ENCODE measurements around the gene SOCS3.

The SOCS3 gene

GRCh38 chr17:78357672-78358537 is 2.0 kb downstream of the SOCS3 start:
- Histone ChIP-seq H3K4me3 (ENCODE audit: low read depth, low read length) (no peak overlapping the region), H3K9me3 (ENCODE audit: control insufficient read depth, insufficient read depth, low read depth, low read length) (no peaks in the 10 kb centered on the region), H3K4me1 (ENCODE audit: control insufficient read depth, insufficient read depth, low read length) (peaks cover 12% of the 10 kb centered on the region), H3K36me3 (ENCODE audit: control insufficient read depth in 2 of 2, insufficient read depth in 1 of 2, low read length in 2 of 2) (peaks cover 0 to 18% of the 10 kb centered on the region in 2 experiments; a peak in 1 of 3 replicates), H3K27ac (ENCODE audit: extremely low read depth, low read depth, low read length) (no peak overlapping the region)
- ChIA-PET POLR2A (interaction anchor here (1.3 kb wide), 1 partner anchor 17 kb away, joined by 3 read pairs; no protein-coding TSS in a partner anchor), CTCF (interaction anchor here (9.1 kb wide), 1 partner anchor 63 kb away, joined by 137 read pairs; no protein-coding TSS in a partner anchor)
- TF ChIP-seq PRDM1 (tag by site-specific recombination; IDR thresholded peaks at IDR 0.05) (peak; percentile 48; the same call in 1 of the 2 replicates), ZNF747 (tag by site-specific recombination; IDR thresholded peaks at IDR 0.05) (no peak), ZNF776 (tag by site-specific recombination; IDR thresholded peaks at IDR 0.05; ENCODE audit: borderline replicate concordance) (no peak), BCL11B (tag by site-specific recombination; IDR thresholded peaks at IDR 0.05; ENCODE audit: low read depth) (no peak), CTCF (tag by site-specific recombination; IDR thresholded peaks at IDR 0.05) (no peak), SP2 (tag by site-specific recombination; IDR thresholded peaks at IDR 0.05) (peak; percentile 16; the same call in 1 of the 2 replicates), ZNF76 (tag by site-specific recombination; IDR thresholded peaks at IDR 0.05; ENCODE audit: borderline replicate concordance, low read depth) (no peak), EGR2 (tag by site-specific recombination; IDR thresholded peaks at IDR 0.05; ENCODE audit: low read depth) (peak; percentile 44; the same call in 1 of the 2 replicates), ZNF510 (tag by site-specific recombination; IDR thresholded peaks at IDR 0.05; ENCODE audit: insufficient replicate concordance) (no peak), ZNF514 (tag by site-specific recombination; IDR thresholded peaks at IDR 0.05) (no peak), ZNF791 (tag by site-specific recombination; IDR thresholded peaks at IDR 0.05) (no peak), ZBTB20 (tag by site-specific recombination; IDR thresholded peaks at IDR 0.05) (no peak), TCF7L2 (IDR thresholded peaks at IDR 0.05; ENCODE audit: borderline replicate concordance, low read depth, low read length) (no peak), ZNF670 (tag by site-specific recombination; IDR thresholded peaks at IDR 0.05; ENCODE audit: low read depth) (no peak), ZNF10 (tag by site-specific recombination; IDR thresholded peaks at IDR 0.05) (no peak), KLF16 (tag by site-specific recombination; IDR thresholded peaks at IDR 0.05) (no peak), ZNF473 (tag by site-specific recombination; IDR thresholded peaks at IDR 0.05) (no peak), ZNF266 (tag by site-specific recombination; IDR thresholded peaks at IDR 0.05; ENCODE audit: low read depth) (no peak), ZNF600 (tag by site-specific recombination; IDR thresholded peaks at IDR 0.05) (0 out of 2 replicates have a peak, but pooled peaks have one; percentile 19)
- TF ChIP-seq, protein P1, sequence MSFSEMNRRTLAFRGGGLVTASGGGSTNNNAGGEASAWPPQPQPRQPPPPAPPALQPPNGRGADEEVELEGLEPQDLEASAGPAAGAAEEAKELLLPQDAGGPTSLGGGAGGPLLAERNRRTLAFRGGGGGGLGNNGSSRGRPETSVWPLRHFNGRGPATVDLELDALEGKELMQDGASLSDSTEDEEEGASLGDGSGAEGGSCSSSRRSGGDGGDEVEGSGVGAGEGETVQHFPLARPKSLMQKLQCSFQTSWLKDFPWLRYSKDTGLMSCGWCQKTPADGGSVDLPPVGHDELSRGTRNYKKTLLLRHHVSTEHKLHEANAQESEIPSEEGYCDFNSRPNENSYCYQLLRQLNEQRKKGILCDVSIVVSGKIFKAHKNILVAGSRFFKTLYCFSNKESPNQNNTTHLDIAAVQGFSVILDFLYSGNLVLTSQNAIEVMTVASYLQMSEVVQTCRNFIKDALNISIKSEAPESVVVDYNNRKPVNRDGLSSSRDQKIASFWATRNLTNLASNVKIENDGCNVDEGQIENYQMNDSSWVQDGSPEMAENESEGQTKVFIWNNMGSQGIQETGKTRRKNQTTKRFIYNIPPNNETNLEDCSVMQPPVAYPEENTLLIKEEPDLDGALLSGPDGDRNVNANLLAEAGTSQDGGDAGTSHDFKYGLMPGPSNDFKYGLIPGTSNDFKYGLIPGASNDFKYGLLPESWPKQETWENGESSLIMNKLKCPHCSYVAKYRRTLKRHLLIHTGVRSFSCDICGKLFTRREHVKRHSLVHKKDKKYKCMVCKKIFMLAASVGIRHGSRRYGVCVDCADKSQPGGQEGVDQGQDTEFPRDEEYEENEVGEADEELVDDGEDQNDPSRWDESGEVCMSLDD (tag by site-specific recombination; IDR thresholded peaks at IDR 0.05): no peak
- TF ChIP-seq, protein P2, sequence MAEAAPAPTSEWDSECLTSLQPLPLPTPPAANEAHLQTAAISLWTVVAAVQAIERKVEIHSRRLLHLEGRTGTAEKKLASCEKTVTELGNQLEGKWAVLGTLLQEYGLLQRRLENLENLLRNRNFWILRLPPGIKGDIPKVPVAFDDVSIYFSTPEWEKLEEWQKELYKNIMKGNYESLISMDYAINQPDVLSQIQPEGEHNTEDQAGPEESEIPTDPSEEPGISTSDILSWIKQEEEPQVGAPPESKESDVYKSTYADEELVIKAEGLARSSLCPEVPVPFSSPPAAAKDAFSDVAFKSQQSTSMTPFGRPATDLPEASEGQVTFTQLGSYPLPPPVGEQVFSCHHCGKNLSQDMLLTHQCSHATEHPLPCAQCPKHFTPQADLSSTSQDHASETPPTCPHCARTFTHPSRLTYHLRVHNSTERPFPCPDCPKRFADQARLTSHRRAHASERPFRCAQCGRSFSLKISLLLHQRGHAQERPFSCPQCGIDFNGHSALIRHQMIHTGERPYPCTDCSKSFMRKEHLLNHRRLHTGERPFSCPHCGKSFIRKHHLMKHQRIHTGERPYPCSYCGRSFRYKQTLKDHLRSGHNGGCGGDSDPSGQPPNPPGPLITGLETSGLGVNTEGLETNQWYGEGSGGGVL (tag by site-specific recombination; IDR thresholded peaks at IDR 0.05): no peak
- TF ChIP-seq, protein P3, sequence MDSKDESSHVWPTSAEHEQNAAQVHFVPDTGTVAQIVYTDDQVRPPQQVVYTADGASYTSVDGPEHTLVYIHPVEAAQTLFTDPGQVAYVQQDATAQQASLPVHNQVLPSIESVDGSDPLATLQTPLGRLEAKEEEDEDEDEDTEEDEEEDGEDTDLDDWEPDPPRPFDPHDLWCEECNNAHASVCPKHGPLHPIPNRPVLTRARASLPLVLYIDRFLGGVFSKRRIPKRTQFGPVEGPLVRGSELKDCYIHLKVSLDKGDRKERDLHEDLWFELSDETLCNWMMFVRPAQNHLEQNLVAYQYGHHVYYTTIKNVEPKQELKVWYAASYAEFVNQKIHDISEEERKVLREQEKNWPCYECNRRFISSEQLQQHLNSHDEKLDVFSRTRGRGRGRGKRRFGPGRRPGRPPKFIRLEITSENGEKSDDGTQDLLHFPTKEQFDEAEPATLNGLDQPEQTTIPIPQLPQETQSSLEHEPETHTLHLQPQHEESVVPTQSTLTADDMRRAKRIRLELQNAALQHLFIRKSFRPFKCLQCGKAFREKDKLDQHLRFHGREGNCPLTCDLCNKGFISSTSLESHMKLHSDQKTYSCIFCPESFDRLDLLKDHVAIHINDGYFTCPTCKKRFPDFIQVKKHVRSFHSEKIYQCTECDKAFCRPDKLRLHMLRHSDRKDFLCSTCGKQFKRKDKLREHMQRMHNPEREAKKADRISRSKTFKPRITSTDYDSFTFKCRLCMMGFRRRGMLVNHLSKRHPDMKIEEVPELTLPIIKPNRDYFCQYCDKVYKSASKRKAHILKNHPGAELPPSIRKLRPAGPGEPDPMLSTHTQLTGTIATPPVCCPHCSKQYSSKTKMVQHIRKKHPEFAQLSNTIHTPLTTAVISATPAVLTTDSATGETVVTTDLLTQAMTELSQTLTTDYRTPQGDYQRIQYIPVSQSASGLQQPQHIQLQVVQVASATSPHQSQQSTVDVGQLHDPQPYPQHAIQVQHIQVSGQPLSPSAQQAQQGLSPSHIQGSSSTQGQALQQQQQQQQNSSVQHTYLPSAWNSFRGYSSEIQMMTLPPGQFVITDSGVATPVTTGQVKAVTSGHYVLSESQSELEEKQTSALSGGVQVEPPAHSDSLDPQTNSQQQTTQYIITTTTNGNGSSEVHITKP (tag by site-specific recombination; IDR thresholded peaks at IDR 0.05): peak; percentile 75
- TF ChIP-seq, protein P4, sequence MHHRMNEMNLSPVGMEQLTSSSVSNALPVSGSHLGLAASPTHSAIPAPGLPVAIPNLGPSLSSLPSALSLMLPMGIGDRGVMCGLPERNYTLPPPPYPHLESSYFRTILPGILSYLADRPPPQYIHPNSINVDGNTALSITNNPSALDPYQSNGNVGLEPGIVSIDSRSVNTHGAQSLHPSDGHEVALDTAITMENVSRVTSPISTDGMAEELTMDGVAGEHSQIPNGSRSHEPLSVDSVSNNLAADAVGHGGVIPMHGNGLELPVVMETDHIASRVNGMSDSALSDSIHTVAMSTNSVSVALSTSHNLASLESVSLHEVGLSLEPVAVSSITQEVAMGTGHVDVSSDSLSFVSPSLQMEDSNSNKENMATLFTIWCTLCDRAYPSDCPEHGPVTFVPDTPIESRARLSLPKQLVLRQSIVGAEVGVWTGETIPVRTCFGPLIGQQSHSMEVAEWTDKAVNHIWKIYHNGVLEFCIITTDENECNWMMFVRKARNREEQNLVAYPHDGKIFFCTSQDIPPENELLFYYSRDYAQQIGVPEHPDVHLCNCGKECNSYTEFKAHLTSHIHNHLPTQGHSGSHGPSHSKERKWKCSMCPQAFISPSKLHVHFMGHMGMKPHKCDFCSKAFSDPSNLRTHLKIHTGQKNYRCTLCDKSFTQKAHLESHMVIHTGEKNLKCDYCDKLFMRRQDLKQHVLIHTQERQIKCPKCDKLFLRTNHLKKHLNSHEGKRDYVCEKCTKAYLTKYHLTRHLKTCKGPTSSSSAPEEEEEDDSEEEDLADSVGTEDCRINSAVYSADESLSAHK (tag by site-specific recombination; IDR thresholded peaks at IDR 0.05): no peak
